Measurements from ENCODE around the gene ABCB9. TPM values are rescaled to one million over a fixed set of nuclear protein-coding genes. Genes with fewer than 3 reads are reported as not detected.

ABCB9 gene
- total RNA-seq, 1 experiment from 2014 or later, result 4.6 TPM

DNA sequence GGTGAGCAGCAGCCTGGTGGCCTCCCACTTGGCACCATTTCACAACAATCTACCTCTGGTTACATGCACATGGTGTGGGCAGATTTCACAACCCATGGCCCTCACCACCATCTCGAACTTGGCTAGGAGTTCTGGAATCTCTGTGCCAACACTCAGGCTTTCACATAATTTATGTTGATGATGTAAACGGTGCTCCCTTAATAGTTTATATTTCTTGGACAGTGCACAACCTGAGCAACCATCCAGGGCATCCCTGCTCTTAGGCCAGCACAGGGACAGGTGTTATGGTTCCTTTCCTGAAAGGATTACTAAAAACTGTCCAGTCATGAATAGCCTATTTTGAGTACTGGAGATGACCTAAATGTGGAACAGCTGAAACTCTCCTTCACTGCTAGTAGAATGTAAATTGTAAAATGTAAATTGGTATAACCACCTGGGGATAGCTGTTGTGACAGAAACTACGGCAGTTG, 28.6 kb downstream of the ABCB9 start:
- Mint-ChIP-seq H3K4me1 (peaks cover 0 to 4% of the 10 kb centered on the region in 2 experiments; a peak in 2 of 4 replicates), H3K9me3 (no peaks in the 10 kb centered on the region), H3K36me3 (ENCODE audit: insufficient read depth in 1 of 3, low read depth in 3 of 3) (no peaks in the 10 kb centered on the region), H3K4me3 (no peak overlapping the region), H3K27ac (no peak overlapping the region), H3K27me3 (ENCODE audit: low read depth) (peaks cover 15% of the 10 kb centered on the region)
- H3K23me2 ChIP-seq (ENCODE audit: insufficient read length, low read depth, low read length, poor library complexity, severe bottlenecking), result no peaks in the 10 kb centered on the region
- H2BK15ac ChIP-seq (ENCODE audit: low read depth, low read length), result no peak overlapping the region
- WGBS (ENCODE audit: extremely low coverage, insufficient read length, low lambda C conversion rate), result no CpG with 5 or more reads among the region's 3 CpGs
- H3K56ac ChIP-seq (ENCODE audit: insufficient read length, low read depth, low read length), result no peak overlapping the region
- H3T11ph ChIP-seq (ENCODE audit: low read length), result no peak overlapping the region
- H3K4me2 ChIP-seq (ENCODE audit: insufficient read depth, insufficient read length, low read length), result no peak overlapping the region
- no peak overlapping the region for H2BK20ac ChIP-seq (ENCODE audit: low read depth, low read length, poor library complexity, severe bottlenecking)
- H2BK12ac ChIP-seq (ENCODE audit: insufficient read length, low read depth, low read length), result no peak overlapping the region
- no peak overlapping the region for H3K14ac ChIP-seq (ENCODE audit: insufficient read depth, low read length)
- no peak overlapping the region for H3K27ac ChIP-seq (ENCODE audit: insufficient read length, low read depth, low read length)
- no peak overlapping the region for H2AFZ ChIP-seq (ENCODE audit: low read length)
- H4K8ac ChIP-seq (replicated peaks; ENCODE audit: insufficient read length, low read depth, low read length), result no peak overlapping the region
- H3K4ac ChIP-seq (ENCODE audit: low read depth, low read length), result no peak overlapping the region
- no peak overlapping the region for H2AK5ac ChIP-seq (ENCODE audit: insufficient read length, low read length)
- no peaks in the 10 kb centered on the region for H3K27me3 ChIP-seq (ENCODE audit: insufficient read depth, low read length)
- no peak overlapping the region for H4K91ac ChIP-seq (ENCODE audit: insufficient read length, low read depth, low read length)
- H4K5ac ChIP-seq (ENCODE audit: insufficient read length, low read depth, low read length), result no peak overlapping the region
- no peaks in the 10 kb centered on the region for H3K9me3 ChIP-seq (ENCODE audit: control insufficient read depth, low read depth, low read length)
- H3K4me1 ChIP-seq (ENCODE audit: insufficient read depth, low read length), result no peaks in the 10 kb centered on the region
- H3K9ac ChIP-seq (ENCODE audit: extremely low read depth, insufficient read length, low read length), result no peak overlapping the region
- DNase-seq, result no peak
- no peaks in the 10 kb centered on the region for H4K20me1 ChIP-seq (ENCODE audit: control insufficient read depth, insufficient read depth, insufficient read length)
- H3K23ac ChIP-seq (ENCODE audit: insufficient read length, low read depth, low read length), result no peak overlapping the region
- H3K18ac ChIP-seq (ENCODE audit: insufficient read length, low read depth, low read length), result no peak overlapping the region
- H2BK120ac ChIP-seq (ENCODE audit: low read depth, low read length, poor library complexity, severe bottlenecking), result no peak overlapping the region
- no peaks in the 10 kb centered on the region for H3K79me1 ChIP-seq (ENCODE audit: insufficient read depth, low read depth, low read length, poor library complexity, severe bottlenecking)
- H2BK5ac ChIP-seq (ENCODE audit: insufficient read length, low read length), result no peak overlapping the region
- no peaks in the 10 kb centered on the region for H3K79me2 ChIP-seq (ENCODE audit: insufficient read depth, low read length)
- TF ChIP-seq, protein P1, sequence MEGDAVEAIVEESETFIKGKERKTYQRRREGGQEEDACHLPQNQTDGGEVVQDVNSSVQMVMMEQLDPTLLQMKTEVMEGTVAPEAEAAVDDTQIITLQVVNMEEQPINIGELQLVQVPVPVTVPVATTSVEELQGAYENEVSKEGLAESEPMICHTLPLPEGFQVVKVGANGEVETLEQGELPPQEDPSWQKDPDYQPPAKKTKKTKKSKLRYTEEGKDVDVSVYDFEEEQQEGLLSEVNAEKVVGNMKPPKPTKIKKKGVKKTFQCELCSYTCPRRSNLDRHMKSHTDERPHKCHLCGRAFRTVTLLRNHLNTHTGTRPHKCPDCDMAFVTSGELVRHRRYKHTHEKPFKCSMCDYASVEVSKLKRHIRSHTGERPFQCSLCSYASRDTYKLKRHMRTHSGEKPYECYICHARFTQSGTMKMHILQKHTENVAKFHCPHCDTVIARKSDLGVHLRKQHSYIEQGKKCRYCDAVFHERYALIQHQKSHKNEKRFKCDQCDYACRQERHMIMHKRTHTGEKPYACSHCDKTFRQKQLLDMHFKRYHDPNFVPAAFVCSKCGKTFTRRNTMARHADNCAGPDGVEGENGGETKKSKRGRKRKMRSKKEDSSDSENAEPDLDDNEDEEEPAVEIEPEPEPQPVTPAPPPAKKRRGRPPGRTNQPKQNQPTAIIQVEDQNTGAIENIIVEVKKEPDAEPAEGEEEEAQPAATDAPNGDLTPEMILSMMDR (conservative IDR thresholded peaks at IDR 0.05), result no peak
